GM19240 (cell line): Measurements from ENCODE around the gene ZNF578.
"Not testable (repeated sequence)": the region's sequence is repeated elsewhere in the genome, so short reads cannot be mapped to it uniquely, and the experiment has no call there.

Experiments
- DNase-seq: peaks from one replicate; pipeline ENCODE4 v3.0.0; 2011; ENCODE audit warnings: low spot score; ENCODE audit not compliant: insufficient read length

Gene ZNF578

DNA sequence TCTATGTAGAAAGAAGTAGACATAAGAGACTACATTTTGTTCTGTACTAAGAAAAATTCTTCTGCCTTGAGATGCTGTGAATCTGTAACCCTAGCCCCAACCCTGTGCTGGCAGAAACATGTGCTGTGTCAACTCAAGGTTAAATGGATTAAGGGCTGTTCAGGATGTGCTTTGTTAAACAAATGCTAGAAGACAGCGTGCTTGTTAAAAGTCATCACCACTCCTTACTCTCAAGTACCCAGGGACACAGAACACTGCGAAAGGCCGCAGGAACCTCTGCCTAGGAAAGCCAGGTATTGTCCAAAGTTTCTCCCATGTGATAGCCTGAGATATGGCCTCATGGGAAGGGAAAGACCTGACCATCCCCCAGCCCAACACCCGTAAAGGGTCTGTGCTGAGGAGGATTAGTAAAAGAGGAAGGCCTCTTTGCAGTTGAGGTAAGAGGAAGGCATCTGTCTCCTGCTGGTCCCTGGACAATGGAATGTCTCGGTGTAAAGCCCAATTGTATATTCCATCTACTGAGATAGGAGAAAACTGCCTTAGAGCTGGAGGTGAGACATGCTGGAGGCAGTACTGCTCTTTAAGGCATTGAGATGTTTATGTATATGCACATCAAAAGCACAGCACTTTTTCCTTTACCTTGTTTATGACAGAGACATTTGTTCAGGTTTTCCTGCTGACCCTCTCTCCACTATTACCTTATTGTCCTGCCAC lies 105.5 kb downstream of the ZNF578 start:
- DNase-seq: not testable (repeated sequence)

DNA sequence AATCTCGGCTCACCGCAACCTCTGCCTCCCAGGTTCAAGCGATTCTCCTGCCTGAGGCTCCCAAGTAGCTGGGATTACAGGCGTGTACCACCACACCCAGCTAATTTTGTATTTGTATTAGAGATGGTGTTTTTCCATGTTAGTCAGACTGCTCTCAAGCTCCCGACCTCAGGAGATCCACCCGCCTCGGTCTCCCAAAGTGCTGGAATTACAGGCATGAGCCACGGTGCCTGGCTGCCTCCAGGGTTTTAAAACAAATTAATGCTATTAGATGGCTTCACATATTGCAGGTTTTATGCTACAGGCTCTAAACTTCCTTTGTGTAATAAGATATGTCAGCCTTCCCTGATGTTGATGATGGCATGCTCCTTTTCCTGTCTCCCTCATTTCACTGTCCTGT lies 108.3 kb downstream of the ZNF578 start:
- not testable (repeated sequence) for DNase-seq
